HG03103 (cell line): Measurements from ENCODE around the gene ASPSCR1.
"Not testable (repeated sequence)": the region's sequence is repeated elsewhere in the genome, so short reads cannot be mapped to it uniquely, and the experiment has no call there.

Experiments used
- ATAC-seq: cut with Tn5 transposase; IDR thresholded peaks from one replicate; pipeline ENCODE4 v1.9.1; 2021; ENCODE audit warnings: low read depth; ENCODE audit not compliant: unreplicated experiment

Gene ASPSCR1

GRCh38 chr17:81941484-81942166, 35.8 kb upstream of the ASPSCR1 start:
- no peak for ATAC-seq

GRCh38 chr17:81942167-81942553, 35.3 kb upstream of the ASPSCR1 start:
- no peak for ATAC-seq

GRCh38 chr17:81944858-81945257, 32.6 kb upstream of the ASPSCR1 start:
- ATAC-seq: no peak

DNA sequence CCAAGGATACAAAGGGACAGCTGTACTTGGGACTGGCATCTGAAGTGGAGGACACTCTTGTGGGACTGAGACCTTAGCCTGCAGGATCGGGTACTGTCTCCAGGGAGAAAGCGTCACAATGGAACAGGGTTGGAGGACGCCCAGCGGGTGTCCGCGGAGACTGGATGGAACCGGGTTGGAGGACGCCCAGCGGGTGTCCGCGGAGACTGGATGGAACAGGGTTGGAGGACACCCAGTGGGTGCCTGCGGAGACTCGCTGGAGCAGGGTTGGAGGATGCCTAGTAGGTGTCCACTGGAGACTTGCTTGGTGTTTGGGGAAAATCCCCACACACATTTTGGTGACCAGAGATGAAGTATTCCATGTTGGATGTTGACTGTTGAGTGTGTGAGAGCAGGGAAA, 30.2 kb upstream of the ASPSCR1 start, which contains the start of gene MYADML2:
Gene MYADML2 (minus strand): TSS at position 45 of the 400 bp plus-strand sequence. CDS start 5,492 bp downstream, outside the sequence.
- ATAC-seq: no peak

DNA sequence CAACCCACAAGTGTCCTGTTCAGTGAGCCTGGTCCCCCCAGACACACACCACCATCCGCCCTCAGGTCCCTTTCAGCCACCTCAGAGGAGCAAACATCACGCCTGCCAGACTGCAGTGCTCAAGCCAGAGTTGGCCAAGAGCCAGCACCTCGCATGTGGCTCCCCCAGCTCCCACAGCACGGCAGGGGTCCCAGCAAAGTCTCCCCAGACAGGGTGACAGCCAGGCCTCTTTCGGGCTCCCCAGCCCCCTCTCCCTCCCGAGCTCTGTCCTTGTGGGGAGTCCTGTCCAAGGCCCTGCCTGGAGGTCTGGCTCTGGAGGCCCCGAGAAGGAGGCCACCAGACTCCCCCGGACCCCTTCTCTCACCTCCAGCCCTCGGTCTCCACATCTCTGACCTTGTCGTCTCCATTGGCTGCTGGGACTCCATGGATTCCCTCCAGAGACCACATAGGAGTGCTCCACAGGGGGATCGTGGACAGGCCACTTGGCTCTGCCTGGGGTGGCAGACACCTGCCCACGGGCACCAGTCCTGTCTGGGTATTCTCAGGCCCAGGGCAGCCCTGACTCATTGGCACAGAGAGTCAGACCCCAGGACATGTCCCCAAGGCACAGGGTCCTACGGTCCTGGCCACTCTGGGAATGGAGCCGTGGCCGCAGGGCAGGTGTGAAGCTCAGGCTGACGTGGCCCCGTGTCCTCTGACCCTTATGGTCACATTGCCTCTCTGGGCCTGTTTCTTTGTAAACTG, 28.6 kb upstream of the ASPSCR1 start:
- ATAC-seq: no peak

DNA sequence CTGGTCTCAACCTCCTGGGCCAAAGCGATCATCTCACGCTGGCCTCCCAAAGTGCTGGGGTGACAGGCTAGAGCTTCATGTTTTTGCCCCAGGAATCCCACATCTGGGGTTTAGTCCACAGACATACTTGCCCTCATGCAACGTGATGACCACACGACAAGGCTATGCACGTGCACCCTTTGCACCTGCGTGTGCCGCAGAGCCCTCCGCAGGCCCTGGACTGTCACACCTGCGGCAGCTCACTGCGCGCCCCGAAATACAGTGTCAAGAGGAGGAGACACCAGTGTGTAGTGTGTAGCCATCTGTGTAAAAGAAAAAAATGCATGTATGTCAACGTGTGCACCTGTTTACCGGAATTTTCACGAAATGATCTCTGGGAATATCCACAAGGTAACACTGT, 26.9 kb upstream of the ASPSCR1 start:
- ATAC-seq: no peak

- no peak for ATAC-seq
Observed at GRCh38 chr17:81951785-81952684, 25.4 kb upstream of the ASPSCR1 start.

GRCh38 chr17:81952792-81953228, 24.6 kb upstream of the ASPSCR1 start:
- ATAC-seq: no peak

GRCh38 chr17:81953443-81953842, 24.0 kb upstream of the ASPSCR1 start:
- not testable (repeated sequence) for ATAC-seq

DNA sequence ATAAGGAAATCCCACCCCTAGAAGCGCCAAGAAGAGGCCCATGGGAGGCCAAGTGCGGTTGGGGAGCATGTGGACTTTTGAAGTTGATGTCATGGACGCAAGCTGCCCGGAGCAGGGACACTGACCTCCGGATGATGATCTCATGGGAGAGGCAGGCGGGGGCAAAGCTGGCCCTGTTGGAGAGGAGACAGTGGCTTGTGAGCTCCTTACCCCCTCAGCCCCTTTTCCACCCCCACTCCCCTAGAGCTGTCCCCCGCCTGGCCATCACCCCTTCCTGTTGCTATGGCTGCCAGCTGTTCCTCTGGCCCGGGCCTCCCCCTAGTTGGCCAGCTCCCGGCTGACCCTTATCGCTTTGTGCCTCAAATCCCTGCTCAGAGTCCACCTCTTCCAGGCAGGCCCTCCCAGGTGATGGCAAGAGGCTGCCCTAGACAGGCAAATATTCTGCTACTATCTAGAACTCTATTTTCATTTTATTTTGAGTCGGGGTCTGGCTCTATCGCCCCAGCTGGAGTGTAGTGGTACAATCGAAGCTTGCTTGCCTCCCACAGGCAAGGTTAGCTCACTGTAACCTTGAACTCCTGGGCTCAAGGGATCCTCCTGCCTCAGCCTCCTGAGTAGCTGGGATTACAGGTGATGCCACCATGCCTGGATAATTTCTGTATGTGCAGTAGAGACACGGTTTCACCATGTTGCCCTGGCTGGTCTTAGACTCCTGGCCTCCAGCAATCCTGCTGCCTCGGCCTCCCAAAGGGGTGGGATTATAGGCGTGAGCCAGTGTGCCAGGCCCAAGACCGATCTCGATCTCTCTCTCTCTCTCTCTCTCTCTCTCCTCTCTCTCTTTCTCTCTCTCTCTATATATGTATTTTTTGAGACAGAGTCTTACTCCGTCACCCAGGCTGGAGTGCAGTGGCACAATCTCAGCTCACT, 23.0 kb upstream of the ASPSCR1 start:
- ATAC-seq: no peak

GRCh38 chr17:81955058-81955681, 22.3 kb upstream of the ASPSCR1 start:
- ATAC-seq: no peak

GRCh38 chr17:81955756-81956544, 21.5 kb upstream of the ASPSCR1 start:
- ATAC-seq: no peak

GRCh38 chr17:81956607-81957589, 20.5 kb upstream of the ASPSCR1 start:
- ATAC-seq: no peak

- ATAC-seq: no peak
Observed at GRCh38 chr17:81957691-81958432, 19.6 kb upstream of the ASPSCR1 start.

DNA sequence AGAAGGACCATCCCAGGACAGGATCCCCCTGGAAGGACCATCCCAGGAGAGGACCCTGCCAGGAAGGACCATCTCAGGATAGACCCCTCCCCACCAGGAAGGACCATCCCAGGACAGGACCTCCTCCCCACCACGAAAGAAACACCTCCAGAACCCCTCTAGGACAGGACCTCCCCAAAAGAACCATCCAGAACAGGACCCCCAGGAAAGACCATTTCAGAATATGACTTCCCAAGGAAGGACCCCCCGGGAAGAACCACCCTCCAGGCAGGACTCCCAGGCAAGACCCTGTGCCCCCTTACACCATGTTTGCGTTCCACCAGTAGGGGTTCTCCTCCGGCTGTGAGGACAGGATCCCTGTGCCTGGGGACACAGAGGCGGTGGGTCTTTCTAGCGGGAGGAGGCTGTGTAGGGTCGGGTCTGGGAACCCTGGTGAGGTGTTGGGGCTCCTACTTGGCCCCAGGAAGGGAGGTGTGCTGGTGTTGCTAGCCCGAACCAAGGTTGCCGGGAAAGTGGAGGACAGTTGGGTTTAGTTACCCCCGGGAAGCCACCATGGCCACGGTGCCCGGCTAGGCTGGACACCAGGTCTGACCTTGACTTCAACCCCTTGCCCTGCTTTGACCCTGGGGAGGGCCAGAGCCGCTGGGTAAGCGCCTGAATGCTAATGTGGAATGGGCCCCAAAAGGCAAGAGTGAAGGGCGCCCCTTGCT, 18.6 kb upstream of the ASPSCR1 start:
- no peak for ATAC-seq
